ENCODE results near the gene ABCB11. TPM values are rescaled to one million over a fixed set of nuclear protein-coding genes. Genes with fewer than 3 reads are reported as not detected.

The ABCB11 gene
- total RNA-seq, 1 donor from 2014 or later: not detected

- Histone ChIP-seq H3K4me3 (no peak overlapping the region), H3K4me2 (no peak overlapping the region), H3K27ac (no peak overlapping the region), H4K20me1 (ENCODE audit: low read depth) (no peaks in the 10 kb centered on the region), H3K4me1 (no peaks in the 10 kb centered on the region), H3K36me3 (no peaks in the 10 kb centered on the region), H3K79me2 (ENCODE audit: low read depth) (no peaks in the 10 kb centered on the region), H3K9me3 (ENCODE audit: low read depth) (no peaks in the 10 kb centered on the region), H3K27me3 (no peaks in the 10 kb centered on the region), H3K9ac (no peak overlapping the region), H2AFZ (replicated peaks) (no peak overlapping the region), H3F3A (ENCODE audit: low read depth) (no peaks in the 10 kb centered on the region)
- no peak for TF ChIP-seq CTCF (IDR thresholded peaks at IDR 0.05)
- Mint-ChIP-seq H3K27ac (no peak overlapping the region), H3K4me1 (no peaks in the 10 kb centered on the region), H3K4me3 (no peak overlapping the region), H3K9me3 (no peaks in the 10 kb centered on the region), H3K36me3 (no peaks in the 10 kb centered on the region), H3K27me3 (ENCODE audit: insufficient read depth, low read depth) (no peaks in the 10 kb centered on the region)
- DNase-seq (ENCODE audit: low spot score): no peak
These were observed 43.0 kb upstream of the ABCB11 start for GRCh38 chr2:169073963-169074751.

DNA sequence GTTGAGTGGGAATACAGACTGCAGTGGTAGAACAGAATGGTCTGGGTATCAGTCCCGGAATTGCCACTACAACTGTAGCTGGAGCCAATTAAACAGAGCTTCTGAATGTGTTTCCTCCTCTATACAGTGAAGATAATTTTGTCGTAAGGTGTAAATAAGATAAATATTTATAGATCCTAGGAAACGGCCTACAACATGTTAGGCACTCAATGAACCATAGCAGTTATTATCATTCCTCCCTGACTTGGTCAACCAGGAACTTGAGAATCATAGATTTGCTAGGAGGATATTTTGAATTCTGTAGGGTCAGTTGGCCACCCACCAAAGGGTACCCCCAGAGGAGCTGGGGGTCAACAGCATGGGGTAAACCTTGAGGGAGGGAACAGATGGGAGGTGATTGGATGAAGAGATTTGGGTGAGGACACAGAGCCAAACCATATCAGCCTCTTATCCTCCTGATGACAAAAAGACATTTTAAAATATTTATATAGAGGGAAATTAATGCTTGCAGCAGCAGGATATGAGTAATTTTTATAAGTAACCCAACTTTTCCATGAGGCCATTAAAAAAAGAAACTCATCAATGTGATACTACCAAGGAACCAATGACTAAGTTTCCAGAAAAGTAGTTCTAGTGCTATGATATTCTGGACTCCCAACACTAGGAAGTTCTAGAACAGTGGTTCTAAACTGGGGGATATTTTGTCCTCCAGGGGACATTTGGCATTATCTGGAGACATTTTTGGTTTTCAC, 42.3 kb upstream of the ABCB11 start:
- H3K36me3 ChIP-seq: no peaks in the 10 kb centered on the region
- H3K27me3 ChIP-seq: no peaks in the 10 kb centered on the region
- Mint-ChIP-seq H3K4me3 (no peak overlapping the region), H3K27me3 (ENCODE audit: insufficient read depth, low read depth) (no peaks in the 10 kb centered on the region), H3K36me3 (no peaks in the 10 kb centered on the region), H3K4me1 (no peaks in the 10 kb centered on the region), H3K9me3 (no peaks in the 10 kb centered on the region), H3K27ac (no peak overlapping the region)
- no peak overlapping the region for H3K9ac ChIP-seq
- no peak for TF ChIP-seq CTCF (IDR thresholded peaks at IDR 0.05)
- no peak for TF ChIP-seq EZH2phosphoT487 (IDR thresholded peaks at IDR 0.05)
- no peak for TF ChIP-seq EZH2 (IDR thresholded peaks at IDR 0.05)
- H3F3A ChIP-seq (ENCODE audit: low read depth): no peaks in the 10 kb centered on the region
- no peak overlapping the region for H2AFZ ChIP-seq (replicated peaks)
- H3K4me3 ChIP-seq: no peak overlapping the region
- DNase-seq (ENCODE audit: low spot score): no peak
- no peaks in the 10 kb centered on the region for H4K20me1 ChIP-seq (ENCODE audit: low read depth)
- no peaks in the 10 kb centered on the region for H3K9me3 ChIP-seq (ENCODE audit: low read depth)
- H3K27ac ChIP-seq: no peak overlapping the region
- no peaks in the 10 kb centered on the region for H3K79me2 ChIP-seq (ENCODE audit: low read depth)
- no peak overlapping the region for H3K4me2 ChIP-seq
- H3K4me1 ChIP-seq: no peaks in the 10 kb centered on the region

DNA sequence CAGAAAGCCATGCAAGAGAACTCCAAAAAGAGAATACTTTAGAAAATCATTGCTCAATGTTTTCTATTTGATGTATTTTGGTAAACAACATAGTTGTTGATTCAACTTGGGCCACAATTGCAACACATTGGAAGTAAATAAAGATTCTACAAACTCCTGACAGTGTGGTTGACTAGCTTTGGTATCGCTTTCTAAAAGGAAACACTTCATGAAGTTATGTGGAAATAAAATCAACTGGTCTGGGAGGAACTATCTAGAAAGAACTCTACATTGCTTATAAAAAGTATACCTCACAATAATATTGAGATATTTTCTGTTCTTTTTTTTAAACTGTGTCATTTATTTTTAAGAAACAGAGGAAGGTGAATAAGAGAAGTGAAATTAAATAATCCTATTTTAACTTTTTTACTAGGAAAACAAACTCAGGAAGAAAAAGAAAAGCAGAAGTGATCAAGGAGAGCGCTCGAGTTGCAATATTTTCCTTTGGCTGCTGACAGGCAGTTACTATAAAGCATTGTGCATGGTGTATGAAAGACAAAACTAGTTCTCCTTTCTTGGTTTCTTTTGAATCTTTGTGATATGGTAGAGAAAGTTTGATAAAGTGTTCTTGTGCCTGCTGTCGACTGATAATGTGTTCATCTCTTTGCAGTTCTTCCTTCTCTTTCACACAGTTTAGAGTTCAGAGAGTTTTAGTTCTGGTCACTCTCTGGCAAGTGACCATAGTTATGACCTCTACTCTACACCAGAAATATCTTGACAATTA, 41.2 kb upstream of the ABCB11 start:
- Histone ChIP-seq H3K9ac (no peak overlapping the region), H3K27ac (no peak overlapping the region), H3K4me1 (no peaks in the 10 kb centered on the region), H2AFZ (replicated peaks) (no peak overlapping the region), H3K36me3 (no peaks in the 10 kb centered on the region), H3K4me2 (no peak overlapping the region), H3F3A (ENCODE audit: low read depth) (no peaks in the 10 kb centered on the region), H3K4me3 (no peak overlapping the region), H3K79me2 (ENCODE audit: low read depth) (no peaks in the 10 kb centered on the region), H3K27me3 (no peaks in the 10 kb centered on the region), H4K20me1 (ENCODE audit: low read depth) (no peaks in the 10 kb centered on the region), H3K9me3 (ENCODE audit: low read depth) (no peaks in the 10 kb centered on the region)
- Mint-ChIP-seq H3K27me3 (ENCODE audit: insufficient read depth, low read depth) (no peaks in the 10 kb centered on the region), H3K9me3 (no peaks in the 10 kb centered on the region), H3K36me3 (no peaks in the 10 kb centered on the region), H3K27ac (no peak overlapping the region), H3K4me1 (no peaks in the 10 kb centered on the region), H3K4me3 (no peak overlapping the region)
- no peak for DNase-seq (ENCODE audit: low spot score)
- TF ChIP-seq EZH2 (IDR thresholded peaks at IDR 0.05): no peak
- TF ChIP-seq EZH2phosphoT487 (IDR thresholded peaks at IDR 0.05): no peak
- no peak for TF ChIP-seq CTCF (IDR thresholded peaks at IDR 0.05)

Data from neural progenitor cell (in vitro differentiated cells).